ENCODE measurements around the gene FAM170B.
A peak's percentile ranks its signal among the peaks of the same experiment; 100 is the strongest.

Gene FAM170B

DNA sequence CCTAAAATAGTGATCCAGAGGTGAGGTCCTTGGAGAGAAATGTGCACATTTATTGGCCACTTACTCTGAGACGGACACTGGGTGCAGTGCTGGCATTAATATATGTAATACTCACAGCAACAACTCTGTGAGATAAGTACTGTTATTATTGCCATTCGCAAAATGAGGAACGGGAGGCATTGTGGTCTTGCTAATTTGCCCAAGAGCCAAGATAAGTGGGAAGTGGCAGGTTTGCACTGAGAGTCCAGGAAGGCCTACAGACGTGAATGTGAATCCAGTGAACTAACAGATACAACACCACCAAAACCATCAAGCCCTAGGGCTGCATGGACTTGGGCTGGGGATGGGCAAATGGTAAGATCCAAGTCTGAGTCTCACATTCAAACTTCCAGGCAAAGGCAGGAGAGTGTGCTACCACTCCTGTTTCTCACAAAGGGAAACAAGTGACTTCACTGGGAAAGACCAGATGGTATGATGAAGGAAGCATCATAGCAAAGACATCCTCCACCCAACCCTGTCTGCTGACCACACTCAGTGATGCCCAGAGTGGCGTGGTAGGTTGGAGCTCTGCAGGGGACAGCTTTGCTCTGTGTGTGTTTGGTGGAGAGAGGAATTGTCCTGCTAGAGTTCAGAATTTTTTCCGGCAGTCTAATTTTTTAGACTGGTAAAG, 35.1 kb upstream of the FAM170B start:
- DNase-seq: no peak

DNA sequence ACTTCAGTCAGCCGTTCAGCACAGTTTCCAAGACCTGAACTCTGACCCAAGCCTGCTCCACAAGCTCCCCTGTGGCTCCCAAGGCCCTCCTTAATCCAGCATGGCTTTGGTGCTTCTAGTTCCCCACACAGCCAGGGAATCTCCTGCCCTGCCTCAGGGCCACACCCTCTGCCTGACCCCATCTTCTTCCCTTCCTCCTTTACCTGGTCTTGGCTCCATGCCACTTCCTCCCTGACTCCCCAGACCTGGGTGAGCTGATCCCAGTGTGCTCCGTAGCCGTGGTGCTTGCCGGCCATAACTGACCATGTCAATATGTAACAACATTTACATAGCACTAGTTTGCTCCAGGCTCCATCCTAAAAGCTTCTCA, 34.3 kb upstream of the FAM170B start:
- no peak for DNase-seq

DNA sequence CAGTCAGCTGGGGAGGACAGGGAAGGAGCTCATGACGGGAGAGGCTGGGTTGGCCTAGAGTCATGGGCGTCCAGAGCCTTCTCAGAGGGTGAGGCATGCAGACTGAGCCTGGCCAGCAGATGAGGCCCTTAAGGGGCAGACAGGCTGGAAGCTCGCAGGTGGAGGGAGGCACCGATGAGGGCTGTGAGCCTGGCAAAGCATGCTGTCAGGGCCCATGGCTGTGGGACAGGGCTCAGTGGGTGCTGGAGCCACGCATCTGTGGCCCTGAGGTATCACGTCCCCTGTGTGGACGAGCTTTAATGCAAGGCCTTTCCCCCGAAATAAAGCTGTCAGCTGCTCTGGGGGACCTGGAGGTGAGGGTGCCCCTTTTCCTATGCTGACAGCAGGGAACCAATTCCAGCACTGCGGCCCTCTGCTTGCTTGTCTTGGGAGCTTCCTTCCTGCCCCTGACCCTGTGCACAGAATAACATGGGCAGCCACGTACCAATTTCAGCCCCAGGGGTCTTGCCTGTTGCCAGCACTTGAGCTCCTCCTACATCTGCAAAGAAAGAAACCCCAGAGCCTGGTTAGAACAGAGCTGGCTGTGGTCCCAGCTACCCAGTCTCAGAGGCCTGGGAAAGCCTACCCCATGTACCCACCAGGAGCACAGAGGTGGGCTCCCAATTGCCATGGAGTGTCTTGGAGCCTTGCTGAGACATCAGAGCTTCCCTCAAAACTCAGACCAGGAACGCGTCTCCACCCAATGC, 33.8 kb upstream of the FAM170B start:
- no peak for DNase-seq

DNA sequence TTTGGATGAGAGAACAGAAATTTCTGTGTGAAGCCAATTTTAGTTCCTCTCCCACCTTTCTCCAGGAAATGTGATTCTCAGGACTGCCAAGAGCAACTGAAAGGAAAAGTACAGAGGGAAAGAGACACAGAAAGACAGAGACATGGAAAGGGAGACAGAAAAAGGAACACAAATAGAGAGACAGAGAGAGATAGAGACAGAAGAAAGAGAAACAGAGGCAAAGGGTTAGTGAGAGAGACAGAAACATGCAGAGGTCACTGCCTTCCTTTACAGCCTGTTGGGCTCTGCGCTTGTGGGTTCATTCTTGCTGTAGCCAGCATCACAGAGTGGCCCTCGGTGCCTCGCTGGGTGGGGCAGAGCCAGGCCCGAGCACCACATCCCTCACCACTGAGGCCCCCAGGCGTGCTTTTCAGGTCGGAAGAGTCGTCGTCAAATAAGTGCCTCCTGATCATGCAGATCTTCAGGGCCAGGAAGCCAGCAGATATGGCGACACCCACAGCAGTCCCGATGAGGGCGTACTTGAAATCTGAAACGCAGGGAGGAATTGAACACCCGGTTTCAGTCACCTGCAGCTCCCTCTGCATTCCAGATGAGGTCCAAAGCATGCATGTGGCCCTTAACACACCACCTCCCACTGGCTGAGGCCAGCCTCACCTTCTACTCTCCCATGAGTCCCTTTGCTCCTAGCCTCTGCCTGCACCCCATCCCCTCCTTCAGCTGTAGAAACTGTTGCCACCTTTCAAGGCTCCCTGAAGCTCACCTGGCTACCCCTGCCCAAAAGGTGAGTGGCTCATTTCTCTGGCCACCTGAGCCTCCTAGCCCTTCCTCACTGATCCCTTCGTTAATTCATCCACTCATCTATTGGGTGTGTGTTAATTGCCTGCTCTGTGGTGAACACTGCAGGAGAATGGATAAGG, 32.9 kb upstream of the FAM170B start:
- DNase-seq: no peak

DNA sequence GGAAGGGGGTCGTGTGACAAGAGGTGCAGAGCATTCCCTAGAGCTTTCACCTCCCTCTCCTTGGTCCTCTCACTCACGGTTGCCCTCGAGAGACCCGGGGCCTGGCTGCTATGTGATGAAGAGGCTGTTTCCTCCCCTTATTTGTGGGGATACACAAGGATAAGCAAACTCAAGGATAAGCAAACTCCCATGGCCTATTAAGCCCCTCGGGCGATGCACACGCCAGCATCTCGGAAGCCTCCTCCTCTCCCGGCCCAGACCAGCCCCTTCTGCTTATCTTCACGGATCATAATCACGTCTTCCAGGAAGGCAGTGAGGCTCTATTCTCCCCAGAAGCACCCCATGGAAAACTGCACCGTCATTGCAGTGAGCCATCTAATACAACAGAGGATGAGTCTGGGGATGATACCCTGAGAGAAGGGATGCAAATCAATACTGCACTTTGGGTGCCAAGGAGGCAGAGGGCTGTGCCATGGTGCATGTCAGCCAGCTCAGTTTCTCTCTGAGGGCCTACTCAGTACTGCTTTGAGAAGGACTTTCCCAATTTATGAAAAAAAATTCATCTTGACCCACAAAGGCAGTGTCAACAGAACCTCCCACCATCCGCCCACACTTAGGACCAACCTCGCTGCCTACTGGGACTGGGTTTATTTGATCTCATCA, 32.1 kb upstream of the FAM170B start:
- no peak for DNase-seq

DNA sequence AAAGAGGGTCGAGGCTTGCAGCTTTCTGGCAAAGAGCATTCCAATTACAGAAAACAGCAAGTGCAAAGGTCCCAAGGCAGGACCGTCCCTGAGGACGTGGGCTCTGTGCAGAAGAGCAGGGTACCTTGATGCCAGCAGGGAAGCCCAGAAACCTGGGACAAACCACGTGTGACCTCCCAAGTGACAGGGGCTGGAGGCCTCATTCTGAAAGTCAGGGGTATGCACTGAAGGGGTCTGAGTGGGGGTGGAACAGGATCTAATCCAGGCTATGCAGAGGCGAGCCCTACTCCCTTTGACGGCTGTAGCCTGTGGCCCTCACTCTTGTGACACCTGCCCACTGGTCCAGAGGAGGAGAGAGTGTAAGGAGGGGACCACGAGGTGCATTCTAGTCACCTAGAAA, 31.4 kb upstream of the FAM170B start:
- no peak for DNase-seq

DNA sequence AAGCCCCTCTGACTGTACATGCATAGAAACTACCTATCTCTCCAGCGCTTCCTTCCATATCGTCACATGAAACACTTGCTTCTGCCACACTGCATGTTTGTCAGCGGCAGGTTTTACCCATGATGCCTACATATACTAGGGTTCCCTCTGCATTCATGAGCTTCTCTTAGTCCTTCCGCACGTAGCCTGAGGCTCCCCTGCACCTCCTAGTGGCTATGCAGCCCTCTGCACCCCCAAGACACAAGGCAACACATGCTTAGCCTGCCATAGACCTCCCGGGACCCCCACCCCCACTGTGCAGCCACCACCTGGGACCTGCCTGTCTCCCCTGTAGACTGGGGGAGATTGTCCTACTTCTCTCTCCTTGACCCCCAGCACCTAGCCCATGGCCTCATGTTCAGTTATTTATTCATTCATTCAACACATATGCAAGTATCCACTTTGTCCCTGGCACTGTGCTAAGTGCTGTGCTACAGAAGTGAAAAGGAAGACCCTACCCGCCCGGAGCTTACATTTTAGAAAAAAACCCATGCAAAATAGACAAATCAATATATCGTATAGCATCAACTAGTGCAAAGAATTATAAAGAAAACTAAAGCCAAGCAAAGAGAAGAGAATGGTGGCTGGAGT, 30.9 kb upstream of the FAM170B start:
- DNase-seq: no peak

DNA sequence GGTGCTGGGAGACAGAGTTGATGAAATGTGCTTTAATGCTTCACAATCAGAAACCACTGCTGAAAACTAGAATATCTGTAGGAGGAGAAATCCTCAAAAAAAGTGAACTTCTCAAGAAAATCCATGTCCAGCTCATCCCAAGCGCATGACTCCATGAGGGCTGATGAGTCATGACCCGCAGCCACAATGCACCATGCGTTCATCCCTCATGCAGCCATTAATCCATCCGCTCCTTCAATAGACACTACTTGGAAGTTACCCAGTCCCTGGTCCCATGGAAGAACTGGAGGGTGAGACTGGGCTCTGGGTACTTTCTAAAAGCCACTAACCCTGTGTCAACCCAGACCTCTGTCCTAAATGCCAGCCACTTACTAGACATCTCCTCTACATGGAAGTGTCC, 29.9 kb upstream of the FAM170B start:
- no peak for DNase-seq

DNA sequence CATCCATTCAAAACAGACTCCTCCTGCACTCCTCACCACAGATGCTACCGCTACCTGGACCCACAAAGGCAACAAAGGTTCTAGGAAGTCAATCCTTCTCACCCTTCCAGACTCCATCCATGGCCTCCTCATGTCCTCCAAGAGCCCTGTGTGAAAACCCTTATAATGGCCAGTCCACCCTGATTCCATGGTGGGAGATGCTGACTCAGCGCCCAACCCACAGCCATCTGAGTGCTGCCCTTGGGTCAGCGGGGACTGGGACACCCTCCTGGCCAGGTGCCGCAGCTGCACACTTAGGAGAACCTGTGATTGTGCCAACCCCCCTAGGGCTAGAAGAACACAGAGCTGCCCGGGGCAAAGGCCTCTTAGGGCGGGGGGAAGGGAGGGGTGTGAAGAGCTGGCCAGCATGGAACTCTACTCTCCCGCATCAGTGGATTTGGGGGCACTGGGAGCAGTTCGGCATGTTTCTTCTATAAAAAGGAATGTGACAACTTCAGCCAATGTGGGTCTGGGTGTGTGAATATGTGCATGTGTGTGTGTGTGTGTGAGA, 29.0 kb upstream of the FAM170B start:
- DNase-seq: no peak

DNA sequence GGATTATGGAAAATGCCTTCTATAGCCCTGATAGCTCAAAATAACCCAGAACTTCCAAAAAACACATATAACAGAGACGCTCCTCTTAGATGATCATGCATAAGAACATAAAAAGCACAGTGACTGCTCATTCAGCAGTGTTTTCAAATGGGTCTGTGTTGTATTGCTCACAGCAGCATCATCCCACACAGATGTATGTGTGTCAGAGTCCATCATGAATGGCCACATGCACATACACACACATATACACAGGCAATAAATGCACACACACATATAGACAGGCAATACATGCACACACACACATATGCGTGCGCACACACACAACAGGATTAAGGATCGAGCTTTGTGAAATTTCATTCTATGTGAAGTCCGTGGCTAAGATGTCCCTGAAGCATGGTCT, 28.2 kb upstream of the FAM170B start:
- DNase-seq: no peak

DNA sequence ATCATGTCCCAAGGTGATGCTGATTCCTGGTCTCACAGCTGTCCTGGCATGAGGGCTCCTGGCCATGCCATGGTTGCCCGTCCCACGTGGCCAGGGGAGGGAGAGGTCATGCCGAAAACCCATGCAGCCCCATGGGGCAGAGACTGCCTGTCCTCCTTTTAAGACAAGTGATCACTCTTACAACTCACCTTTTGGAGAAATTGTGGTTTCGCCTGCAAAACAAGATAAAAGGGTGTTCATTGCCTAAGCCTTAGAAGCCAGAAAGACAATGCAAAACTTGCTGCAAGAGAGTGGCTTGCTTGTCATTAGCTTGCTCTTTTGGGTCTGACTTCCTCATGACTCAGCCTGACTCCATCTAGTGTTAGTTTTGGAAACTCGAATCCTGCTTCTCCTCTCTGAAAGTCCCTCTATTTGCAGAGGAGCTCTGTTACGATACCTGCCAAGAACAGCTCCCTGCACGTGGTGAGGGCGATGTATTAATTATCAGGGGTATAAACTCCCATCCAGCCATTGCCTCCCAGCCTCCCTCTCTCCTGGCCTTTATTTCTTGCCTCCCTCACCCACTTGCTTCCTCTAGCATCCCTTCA, 27.7 kb upstream of the FAM170B start:
- DNase-seq: peak; percentile 28

DNA sequence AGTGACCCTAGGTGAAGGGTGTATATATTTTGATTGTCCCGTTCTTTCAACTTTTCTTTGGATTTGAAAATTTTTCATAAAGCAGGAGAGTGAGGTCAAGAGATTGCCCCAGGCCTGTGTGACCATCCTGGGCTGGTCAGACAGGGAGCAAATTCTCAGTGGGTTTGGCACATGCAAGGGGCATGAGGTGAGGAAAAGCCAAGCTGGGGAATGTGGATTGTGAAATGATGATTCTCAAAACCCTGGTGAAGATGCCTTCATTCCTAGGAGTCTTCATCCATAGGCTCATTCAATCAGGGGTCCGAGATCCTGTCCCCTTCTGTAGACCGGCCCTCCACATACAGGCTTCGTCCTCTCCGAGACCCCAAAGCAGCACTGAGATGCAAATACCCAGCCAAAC, 27.0 kb upstream of the FAM170B start:
- DNase-seq: no peak

DNA sequence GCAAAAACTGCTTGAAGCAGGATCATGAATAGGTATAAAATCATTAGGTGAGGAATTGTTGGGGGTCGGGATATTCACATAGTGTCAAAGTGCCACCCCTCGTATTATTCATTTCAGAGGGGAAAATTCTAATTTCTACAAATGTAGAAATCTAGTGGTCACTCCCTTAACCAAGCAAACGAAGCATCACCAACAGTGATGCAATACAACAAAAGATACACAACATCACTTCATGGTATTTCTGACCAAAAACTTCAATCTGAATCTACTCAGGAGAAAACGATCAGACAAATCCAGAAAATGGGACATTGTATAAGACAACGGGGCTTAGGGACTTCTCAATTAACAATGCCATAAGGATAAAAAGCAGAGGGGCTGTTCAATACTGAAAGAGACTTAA, 26.3 kb upstream of the FAM170B start:
- no peak for DNase-seq

DNA sequence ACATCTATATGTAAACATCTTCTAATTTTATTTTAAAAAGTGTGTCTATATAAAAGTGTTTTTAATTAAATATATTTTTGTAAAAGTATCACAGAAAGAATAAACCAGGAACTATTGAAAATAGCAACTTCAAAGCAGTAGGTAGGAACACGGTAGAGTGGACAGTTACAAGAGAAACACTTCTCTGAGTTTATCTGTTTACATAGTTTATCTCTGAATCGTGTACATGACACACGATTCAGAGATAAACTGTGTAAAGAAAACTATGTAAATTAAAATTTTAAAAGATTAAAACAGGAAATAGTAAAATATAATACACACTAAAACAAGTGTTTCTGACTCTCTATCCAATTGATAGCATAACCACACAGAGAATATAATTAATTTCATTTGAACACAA, 25.1 kb upstream of the FAM170B start:
- no peak for DNase-seq

DNA sequence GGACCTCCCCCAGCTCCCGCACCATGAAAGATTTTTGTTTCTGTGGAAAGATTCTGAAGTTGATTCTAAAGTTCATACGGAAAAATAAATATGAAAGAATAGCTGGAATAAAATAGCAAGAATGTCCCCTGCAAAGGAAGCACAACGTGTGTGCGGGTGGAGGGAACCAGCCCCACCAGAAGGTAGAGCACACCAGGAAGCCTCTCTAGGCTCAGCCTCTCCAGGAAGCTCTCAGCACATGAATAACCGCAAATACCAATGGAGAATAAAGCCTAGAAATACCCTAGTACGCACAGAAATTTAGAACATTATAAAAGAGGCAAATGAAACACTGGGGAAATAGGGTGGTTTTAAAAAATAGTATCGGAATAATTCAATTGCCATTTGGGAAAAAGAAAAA, 24.6 kb upstream of the FAM170B start:
- DNase-seq: no peak

DNA sequence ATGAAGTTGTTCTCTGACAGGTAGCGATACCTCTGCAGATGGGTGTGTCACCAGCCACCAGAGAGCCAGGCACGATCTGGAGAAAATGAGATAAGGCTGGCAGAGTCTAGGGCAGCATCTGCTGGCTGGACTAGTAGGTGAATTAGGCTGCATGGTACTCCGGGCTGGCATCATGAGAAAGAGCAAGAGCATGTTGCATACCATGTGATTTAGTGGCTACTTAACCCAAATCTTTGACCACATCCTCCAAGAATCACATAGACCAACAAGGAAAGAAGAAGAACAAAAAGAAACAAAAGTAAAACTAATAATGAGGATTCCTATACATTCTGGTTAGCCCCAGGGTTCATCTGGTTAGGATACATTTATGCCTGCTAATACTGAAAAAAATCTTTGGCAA, 23.4 kb upstream of the FAM170B start:
- no peak for DNase-seq

DNA sequence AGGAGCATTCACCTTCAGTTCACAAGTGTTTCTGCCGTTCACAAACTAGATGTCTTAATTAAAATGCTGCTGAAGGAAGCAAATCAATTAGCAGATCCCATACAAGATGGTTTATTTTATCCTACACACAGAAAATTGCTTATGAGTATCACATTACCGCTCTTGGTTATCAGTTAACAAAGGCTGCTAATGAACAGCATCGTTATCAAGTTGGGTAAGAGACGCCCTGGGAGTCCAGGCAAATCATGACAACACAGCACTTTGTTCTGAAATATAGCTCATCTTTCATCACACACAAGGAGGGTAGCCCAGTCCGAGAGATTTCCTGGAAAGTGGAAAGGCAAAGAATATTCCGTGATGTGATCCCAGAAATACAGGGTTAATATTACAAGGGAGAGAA, 20.8 kb upstream of the FAM170B start:
- DNase-seq: no peak

DNA sequence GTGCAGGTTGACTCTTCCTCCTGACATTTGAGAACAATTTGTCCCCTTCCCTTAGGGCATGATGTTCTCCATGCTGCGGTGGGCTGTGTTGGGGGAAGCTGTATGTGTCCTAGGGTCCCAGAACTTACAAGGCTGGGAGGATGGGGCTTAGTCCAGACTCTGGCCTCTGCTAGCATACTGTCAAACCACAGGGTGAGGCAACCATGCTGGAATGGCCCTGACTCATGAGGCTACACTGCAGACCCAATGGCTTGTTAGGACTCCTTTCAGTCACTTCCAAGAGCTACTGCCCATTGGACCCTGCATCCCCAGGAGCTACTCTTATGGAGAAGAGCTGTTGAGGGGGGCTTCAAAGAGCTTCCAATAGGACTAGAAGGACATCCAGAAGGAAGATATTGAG, 20.1 kb upstream of the FAM170B start:
- DNase-seq: no peak

DNA sequence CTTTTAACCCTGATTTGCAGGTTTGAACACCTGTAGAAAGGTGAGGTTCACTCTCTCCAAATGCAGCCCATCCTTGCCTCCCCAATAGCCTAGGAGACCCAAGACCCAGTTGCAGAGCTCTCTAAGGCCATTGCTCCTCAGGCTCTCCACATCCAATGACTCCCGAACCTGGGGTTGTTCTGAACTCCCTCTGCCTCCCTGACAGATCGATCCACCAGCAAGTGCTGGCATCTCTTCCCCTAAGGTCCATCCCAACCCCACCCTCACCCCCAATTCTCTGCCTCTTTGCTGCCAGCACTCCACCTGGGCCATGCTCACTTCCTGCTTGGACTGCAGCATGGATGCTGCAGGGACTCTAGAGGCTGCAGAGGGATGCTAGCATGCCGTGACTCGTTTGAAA, 19.3 kb upstream of the FAM170B start:
- no peak for DNase-seq

DNA sequence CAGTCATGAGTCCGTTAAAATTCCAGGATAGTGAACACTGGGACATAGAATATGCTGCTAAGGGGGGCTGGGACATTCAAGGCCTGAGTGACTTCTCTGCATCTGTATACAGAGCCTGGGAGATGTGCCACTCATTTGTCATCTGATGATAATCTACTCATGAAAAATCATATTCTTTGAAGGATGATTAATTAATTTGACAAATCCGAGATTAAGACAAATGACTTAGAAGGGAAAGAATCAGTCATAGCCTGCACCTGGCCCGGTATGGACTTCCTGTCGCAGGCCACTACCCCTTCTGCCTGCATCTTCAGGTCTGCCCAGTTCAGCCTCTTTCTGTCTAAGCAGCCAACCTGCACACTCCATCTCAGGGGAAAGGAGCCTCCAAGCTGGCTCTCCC, 18.8 kb upstream of the FAM170B start:
- DNase-seq: no peak

DNA sequence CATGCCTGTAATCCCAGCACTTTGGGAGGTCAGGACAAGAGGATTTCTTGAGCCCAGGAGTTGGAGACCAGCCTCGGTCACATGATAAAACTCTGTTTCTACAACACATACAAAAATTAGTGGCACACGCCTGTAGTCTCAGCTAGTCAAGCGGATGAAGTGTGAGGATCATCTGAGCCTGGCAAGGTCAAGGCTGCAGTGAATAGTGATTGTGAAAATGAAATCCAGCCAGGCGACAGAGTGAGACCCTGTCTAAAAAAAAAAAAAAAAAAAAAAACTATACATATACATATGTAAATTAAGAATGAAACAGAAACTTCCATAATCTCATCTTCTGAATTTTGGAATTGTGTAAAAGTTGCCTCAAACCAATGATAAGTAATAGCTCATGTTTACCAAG, 18.2 kb upstream of the FAM170B start:
- DNase-seq: no peak

DNA sequence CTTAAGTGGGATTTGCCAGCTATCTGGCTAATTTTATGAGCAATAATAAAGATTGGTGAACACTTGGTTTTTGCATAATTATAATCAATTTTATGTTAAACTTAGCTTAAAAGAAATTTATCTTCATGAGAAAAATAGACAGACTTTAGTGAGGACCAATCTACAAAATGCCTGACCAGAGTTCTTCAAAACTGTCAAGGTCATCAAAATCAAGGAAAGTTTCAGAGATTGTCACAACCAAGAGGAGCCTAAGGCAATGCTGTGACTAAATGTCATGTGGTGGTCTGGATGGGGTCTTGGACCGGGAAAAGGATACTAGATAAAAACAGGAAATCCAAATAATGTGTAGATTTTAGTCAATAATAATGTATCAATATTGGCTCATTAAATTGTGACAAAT, 17.7 kb upstream of the FAM170B start:
- DNase-seq: no peak

Measured in kidney glomerular epithelial cell (primary cell).